Measurements from ENCODE around the gene SEMA5B. TPM values are rescaled to one million over a fixed set of nuclear protein-coding genes. Genes with fewer than 3 reads are reported as not detected.

SEMA5B gene
- total RNA-seq, 1 donor from 2014 or later: 1.1 TPM

DNA sequence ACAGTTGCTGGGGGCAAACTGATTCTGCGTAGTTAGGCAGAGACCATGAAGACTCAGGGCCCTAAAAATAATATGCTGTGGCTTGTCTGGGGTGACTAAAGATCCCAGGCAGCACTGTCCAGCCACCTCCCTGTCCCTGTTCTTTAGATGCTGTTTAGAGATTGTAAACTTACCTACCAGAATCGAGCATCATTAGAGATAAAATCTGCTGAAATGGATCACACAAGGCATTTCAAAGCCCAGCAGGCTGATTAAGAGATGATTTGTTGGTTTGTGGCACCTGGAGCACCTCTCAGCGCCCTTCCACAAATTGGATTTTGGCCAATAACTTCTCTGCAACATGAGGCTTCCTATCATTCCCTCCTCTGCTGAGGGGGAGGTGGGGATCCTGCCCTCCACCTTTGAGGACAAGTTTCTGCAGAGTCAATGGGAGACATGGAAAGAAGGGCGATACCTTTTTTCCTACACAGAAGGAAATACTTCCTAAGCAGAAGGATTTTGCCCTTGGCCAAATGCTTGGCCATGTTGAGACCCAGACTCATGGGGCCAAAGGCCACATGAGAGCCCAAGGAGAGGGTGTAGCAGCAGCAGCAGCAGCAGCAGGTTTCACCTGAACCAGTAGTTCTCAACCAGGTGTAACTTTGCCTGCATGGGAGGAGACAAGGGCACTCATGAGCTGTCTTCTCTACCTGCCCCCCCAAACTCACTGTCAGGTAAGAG lies 37.5 kb downstream of the SEMA5B start:
- Mint-ChIP-seq H3K4me3 (ENCODE audit: unreplicated experiment) (no peak overlapping the region), H3K27ac (ENCODE audit: unreplicated experiment) (no peak overlapping the region), H3K27me3 (ENCODE audit: unreplicated experiment) (peaks cover 6% of the 10 kb centered on the region), H3K4me1 (ENCODE audit: unreplicated experiment) (peaks cover 3% of the 10 kb centered on the region), H3K36me3 (ENCODE audit: low read depth, unreplicated experiment) (no peaks in the 10 kb centered on the region), H3K9me3 (ENCODE audit: unreplicated experiment) (no peaks in the 10 kb centered on the region)
- no peak for DNase-seq (ENCODE audit: low spot score)
- TF ChIP-seq, protein P1, sequence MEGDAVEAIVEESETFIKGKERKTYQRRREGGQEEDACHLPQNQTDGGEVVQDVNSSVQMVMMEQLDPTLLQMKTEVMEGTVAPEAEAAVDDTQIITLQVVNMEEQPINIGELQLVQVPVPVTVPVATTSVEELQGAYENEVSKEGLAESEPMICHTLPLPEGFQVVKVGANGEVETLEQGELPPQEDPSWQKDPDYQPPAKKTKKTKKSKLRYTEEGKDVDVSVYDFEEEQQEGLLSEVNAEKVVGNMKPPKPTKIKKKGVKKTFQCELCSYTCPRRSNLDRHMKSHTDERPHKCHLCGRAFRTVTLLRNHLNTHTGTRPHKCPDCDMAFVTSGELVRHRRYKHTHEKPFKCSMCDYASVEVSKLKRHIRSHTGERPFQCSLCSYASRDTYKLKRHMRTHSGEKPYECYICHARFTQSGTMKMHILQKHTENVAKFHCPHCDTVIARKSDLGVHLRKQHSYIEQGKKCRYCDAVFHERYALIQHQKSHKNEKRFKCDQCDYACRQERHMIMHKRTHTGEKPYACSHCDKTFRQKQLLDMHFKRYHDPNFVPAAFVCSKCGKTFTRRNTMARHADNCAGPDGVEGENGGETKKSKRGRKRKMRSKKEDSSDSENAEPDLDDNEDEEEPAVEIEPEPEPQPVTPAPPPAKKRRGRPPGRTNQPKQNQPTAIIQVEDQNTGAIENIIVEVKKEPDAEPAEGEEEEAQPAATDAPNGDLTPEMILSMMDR (IDR thresholded peaks at IDR 0.05; ENCODE audit: unreplicated experiment): no peak

DNA sequence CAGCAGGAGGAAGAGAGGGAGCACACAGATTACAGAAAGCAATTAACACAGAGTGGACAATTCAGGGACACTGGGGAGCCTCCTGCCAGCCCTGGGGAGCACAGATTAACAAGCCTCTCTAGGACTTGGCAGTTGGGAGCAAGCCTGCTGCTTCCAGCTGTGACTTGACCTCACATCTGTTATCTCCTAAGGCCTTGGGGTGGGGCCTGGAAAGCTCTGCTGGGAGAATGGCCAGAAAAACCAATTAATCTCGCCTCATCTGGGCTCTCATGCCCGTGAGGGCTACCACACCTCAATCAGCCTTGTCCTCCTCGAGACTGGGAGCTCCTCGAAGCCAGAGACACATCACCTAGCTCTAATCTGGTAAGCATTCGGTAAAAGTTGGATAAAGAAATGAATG lies 39.1 kb downstream of the SEMA5B start:
- no peaks in the 10 kb centered on the region for H3K36me3 Mint-ChIP-seq (ENCODE audit: low read depth, unreplicated experiment)
- peaks cover 3% of the 10 kb centered on the region for H3K4me1 Mint-ChIP-seq (ENCODE audit: unreplicated experiment)
- TF ChIP-seq, protein P1 (IDR thresholded peaks at IDR 0.05; ENCODE audit: unreplicated experiment): no peak
- H3K27ac Mint-ChIP-seq (ENCODE audit: unreplicated experiment): no peak overlapping the region
- peaks cover 3% of the 10 kb centered on the region for H3K27me3 Mint-ChIP-seq (ENCODE audit: unreplicated experiment)
- no peak for DNase-seq (ENCODE audit: low spot score)
- no peaks in the 10 kb centered on the region for H3K9me3 Mint-ChIP-seq (ENCODE audit: unreplicated experiment)
- no peak overlapping the region for H3K4me3 Mint-ChIP-seq (ENCODE audit: unreplicated experiment)

DNA sequence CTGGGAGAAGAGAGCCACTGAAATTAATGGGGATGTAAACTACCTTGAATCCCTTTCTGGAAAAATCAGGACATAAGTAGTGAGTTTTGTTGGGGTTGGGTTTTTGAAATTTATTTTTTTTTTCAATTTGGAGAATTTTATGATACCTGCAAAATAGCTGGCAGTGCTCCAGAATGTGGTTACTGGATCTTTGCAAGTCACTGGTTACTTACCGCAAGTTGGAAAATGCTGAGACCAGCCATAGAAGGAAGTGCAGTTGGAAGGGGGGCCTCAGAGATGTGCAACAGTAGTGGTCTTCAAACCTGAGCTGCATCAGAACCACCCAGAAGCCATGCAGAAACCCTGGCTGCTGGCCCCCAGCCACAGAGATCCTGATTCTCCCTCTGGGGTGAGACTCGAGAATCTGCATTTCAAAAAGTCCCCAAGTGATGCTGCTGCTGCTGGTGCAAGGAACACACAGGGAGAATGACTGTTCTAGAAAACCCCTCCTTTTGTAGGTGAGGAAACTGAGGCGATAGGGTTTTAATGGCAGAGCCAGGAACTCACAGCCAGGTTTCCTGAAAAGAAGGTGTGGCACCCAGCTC lies 39.7 kb downstream of the SEMA5B start:
- peaks cover 7% of the 10 kb centered on the region for H3K4me1 Mint-ChIP-seq (ENCODE audit: unreplicated experiment)
- no peaks in the 10 kb centered on the region for H3K36me3 Mint-ChIP-seq (ENCODE audit: low read depth, unreplicated experiment)
- DNase-seq (ENCODE audit: low spot score): no peak
- H3K27ac Mint-ChIP-seq (ENCODE audit: unreplicated experiment): peak overlapping the region; percentile 13
- peaks cover 3% of the 10 kb centered on the region for H3K27me3 Mint-ChIP-seq (ENCODE audit: unreplicated experiment)
- TF ChIP-seq, protein P1 (IDR thresholded peaks at IDR 0.05; ENCODE audit: unreplicated experiment): no peak
- H3K4me3 Mint-ChIP-seq (ENCODE audit: unreplicated experiment): no peak overlapping the region
- no peaks in the 10 kb centered on the region for H3K9me3 Mint-ChIP-seq (ENCODE audit: unreplicated experiment)

DNA sequence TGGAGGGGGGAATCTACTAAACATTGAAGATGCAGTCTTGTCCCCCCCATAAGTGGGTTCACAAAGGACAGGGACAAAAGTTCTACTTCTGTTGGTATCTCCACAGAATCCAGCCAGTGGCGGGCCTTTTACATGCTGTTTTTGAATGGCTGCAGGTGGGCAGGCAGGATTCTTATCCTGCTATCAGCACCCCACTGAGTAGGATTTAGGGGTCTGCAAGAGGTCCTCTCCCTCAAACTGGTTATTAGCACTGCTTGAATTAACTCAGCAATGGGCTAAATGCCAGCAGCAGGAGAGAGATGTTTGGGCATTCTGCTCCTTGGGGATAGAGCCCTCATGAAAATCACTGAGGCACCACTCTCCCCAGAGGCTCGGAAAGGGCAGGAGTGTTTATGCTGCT lies 40.3 kb downstream of the SEMA5B start:
- no peak overlapping the region for H3K27ac Mint-ChIP-seq (ENCODE audit: unreplicated experiment)
- no peaks in the 10 kb centered on the region for H3K36me3 Mint-ChIP-seq (ENCODE audit: low read depth, unreplicated experiment)
- TF ChIP-seq, protein P1 (IDR thresholded peaks at IDR 0.05; ENCODE audit: unreplicated experiment): no peak
- DNase-seq (ENCODE audit: low spot score): no peak
- peaks cover 13% of the 10 kb centered on the region for H3K4me1 Mint-ChIP-seq (ENCODE audit: unreplicated experiment)
- no peak overlapping the region for H3K4me3 Mint-ChIP-seq (ENCODE audit: unreplicated experiment)
- peaks cover 3% of the 10 kb centered on the region for H3K27me3 Mint-ChIP-seq (ENCODE audit: unreplicated experiment)
- no peaks in the 10 kb centered on the region for H3K9me3 Mint-ChIP-seq (ENCODE audit: unreplicated experiment)

DNA sequence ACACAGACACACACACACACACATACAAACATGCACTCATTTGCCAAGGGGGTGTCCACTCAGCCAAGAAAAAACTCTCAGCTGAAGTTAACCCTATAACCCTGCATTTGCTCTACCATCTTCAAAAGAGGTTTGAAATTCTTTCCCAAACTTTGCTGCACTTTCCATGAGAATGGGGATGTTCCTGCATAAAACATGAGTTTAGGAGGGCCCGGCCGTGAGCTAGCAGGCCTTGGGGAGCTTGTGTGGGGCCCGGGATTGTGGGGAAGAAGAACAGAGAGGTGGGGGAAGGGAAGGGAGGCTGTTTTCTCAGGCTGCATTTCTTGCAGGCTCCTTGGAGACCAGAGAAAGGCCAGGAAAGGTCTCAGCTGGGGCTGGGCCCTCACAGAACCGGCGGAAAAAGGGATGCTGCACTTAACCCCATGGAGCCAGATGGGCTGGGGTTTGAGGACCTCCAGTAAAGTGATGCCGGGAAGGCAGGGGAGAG lies 40.8 kb downstream of the SEMA5B start:
- Mint-ChIP-seq H3K9me3 (ENCODE audit: unreplicated experiment) (no peaks in the 10 kb centered on the region), H3K4me1 (ENCODE audit: unreplicated experiment) (peaks cover 16% of the 10 kb centered on the region), H3K27me3 (ENCODE audit: unreplicated experiment) (peaks cover 3% of the 10 kb centered on the region), H3K4me3 (ENCODE audit: unreplicated experiment) (no peak overlapping the region), H3K27ac (ENCODE audit: unreplicated experiment) (no peak overlapping the region), H3K36me3 (ENCODE audit: low read depth, unreplicated experiment) (no peaks in the 10 kb centered on the region)
- no peak for DNase-seq (ENCODE audit: low spot score)
- TF ChIP-seq, protein P1 (IDR thresholded peaks at IDR 0.05; ENCODE audit: unreplicated experiment): no peak
